HAP-1 (cell line): ENCODE results near the gene VTI1A.

ENCODE experiments used
- DNase-seq, 2 experiments: peaks; one replicate each; pipeline ENCODE4 v3.0.0-alpha.2; 2016 to 2020; ENCODE audit warnings: low spot score in 2 of 2
- H3K27me3 ChIP-seq: fragments of 250-450 bp; sonication (Bioruptor Pico); 2 replicates; pipeline ENCODE4 v1.5.1; 2020; ENCODE audit warnings: low read depth, mild to moderate bottlenecking, moderate library complexity
- H3K36me3 ChIP-seq: fragments of 250-450 bp; sonication (Bioruptor Pico); replicated peaks from 2 replicates; pipeline ENCODE4 v1.5.1; 2020; ENCODE audit warnings: mild to moderate bottlenecking
- H3K4me1 ChIP-seq: fragments of 250-450 bp; sonication (Bioruptor Pico); 2 replicates; pipeline ENCODE4 v1.5.1; 2020; ENCODE audit warnings: mild to moderate bottlenecking
- H3K4me3 ChIP-seq: fragments of 250-450 bp; sonication (Bioruptor Pico); 2 replicates; pipeline ENCODE4 v1.5.1; 2020; ENCODE audit warnings: mild to moderate bottlenecking, moderate library complexity
- H3K9me3 ChIP-seq: fragments of 250-450 bp; sonication (Bioruptor Pico); 2 replicates; pipeline ENCODE4 v1.5.1; 2020; ENCODE audit warnings: mild to moderate bottlenecking, moderate library complexity
- in situ Hi-C: fragments of 300-500 bp; cut with MboI; formaldehyde crosslinking; loops from 3 replicates; pipeline ENCODE4 v1.14.3; 2020; ENCODE audit warnings: low sequenced_read_pairs, inconsistent platforms, mixed read lengths

The VTI1A gene

DNA sequence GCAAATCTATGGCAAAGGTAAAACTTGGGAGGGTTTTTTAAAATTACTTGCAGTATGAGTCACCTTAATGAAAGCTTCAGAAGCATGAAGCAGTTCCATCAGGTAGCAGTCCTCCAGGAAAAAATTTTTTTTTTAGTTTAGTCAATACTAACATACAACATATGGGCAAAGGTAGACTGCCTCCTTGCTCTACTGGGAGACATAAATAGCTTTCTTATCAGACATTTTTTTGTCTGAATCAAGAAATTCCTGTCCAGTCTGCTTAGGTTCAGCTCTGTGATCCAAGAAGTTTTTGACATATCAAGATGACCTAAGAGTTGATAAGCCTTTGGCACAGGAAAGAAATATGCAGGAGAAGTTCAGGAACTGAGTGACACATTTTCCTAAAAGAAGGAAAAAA, 331.6 kb downstream of the VTI1A start:
- no peaks in the 10 kb centered on the region for H3K9me3 ChIP-seq
- H3K36me3 ChIP-seq: no peaks in the 10 kb centered on the region
- peaks cover 13% of the 10 kb centered on the region for H3K4me1 ChIP-seq
- no peak for DNase-seq
- H3K27me3 ChIP-seq: no peaks in the 10 kb centered on the region
- H3K4me3 ChIP-seq: no peak overlapping the region
- in situ Hi-C loops: no loop called here

DNA sequence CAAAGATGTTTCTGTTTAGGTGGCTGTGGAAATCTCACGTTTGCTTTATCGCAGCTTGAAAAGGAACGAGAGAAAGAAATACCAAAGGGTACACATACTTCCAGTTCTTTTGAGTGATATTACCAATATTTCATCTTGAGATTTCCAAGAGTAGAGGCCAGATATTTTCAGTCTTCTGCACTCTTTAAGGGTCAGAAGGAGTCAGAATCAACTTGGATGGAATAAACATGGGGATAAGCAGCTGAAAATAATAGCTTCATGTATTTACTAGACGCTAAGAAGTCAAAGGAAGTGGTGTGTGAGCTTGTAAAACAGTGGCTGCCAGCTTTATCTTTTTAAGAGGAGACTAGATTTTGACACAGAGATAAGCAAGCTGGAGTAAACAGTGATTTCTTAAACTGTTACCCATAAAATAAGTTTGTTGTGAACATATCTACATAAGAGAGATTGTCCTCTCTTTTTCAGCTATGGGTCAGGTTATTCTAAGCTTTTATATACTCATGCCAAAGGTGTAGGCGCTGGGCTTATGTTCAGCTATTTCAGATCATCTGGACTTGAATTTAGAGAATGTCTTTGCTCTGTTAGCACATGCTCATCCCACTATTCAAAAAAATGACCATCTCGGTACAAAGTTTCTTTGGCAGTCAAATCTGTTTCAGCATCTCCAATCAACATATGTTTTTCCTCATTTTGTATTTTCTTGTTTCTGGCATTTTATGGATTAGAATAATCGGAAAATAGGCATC, 332.2 kb downstream of the VTI1A start:
- Histone ChIP-seq H3K4me3 (no peak overlapping the region), H3K36me3 (no peaks in the 10 kb centered on the region), H3K9me3 (no peaks in the 10 kb centered on the region), H3K4me1 (peaks cover 13% of the 10 kb centered on the region), H3K27me3 (no peaks in the 10 kb centered on the region)
- in situ Hi-C loops: no loop called here
- DNase-seq: no peak

DNA sequence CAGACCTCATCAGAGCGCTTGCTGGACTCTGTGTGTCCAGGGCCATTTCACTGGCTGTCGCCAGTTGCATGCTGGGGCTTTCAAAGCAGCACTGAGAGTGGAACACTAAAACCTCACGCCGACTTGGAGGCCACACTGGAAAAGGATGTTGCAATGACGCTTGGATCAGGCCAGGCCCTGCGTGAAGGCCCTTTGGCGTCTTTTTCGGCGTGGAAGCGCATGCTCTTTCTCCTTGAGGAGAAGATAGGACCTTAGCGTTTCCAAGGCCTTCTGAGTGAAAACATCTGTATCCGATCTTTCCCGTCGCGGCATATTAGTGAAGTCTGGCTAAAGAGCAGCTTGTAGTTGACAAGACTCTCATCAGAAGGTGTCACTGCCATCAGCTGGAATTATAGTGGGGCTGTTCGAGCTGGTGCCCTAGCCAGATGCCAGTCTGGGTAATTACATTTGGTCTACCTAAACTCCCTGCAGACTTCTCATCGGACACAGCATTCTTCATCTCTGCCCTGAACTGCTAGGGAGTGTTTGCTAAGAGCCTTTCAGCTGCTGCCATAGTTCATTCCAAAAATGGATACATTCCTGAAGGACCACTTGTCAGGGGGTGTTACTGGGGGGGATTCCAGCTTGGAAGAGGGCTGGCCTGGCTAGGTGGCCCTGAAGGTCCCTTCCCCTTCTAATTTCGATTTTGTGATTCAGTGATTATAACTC, 335.3 kb downstream of the VTI1A start:
- Histone ChIP-seq H3K4me3 (no peak overlapping the region), H3K4me1 (peaks cover 2% of the 10 kb centered on the region), H3K27me3 (no peaks in the 10 kb centered on the region), H3K9me3 (no peaks in the 10 kb centered on the region), H3K36me3 (no peaks in the 10 kb centered on the region)
- no peak for DNase-seq
- in situ Hi-C loops: no loop called here

DNA sequence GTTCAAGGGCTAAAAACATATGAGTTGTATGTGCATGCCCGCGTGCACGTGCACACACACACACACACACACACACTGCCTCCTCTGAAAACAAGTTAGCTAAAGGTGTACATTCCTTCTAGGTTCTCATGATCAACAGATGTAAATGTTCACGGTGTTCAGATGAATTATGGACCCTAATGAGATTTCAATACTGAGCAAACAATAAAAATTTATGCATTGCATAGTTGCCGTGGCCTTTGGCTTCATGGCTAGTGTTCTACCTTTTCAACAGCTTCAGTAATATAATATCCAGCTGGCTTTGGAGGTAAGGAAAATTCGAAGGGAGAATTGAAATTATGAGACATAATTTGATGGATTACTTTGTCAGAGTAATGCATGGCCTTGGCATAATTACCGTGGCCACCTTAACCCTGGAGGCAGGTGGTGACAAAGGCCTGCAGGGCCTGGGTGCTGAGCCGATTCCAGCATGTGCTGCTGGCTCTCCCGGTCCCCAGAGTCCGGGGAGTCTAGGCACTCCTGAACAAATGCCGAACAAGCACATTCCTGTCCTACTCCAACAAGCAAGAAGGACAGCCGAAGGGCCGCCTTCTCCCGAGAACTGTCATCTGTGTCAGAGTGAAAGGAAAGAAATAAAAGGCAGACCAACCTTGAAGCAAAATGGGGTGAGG, 336.5 kb downstream of the VTI1A start:
- DNase-seq: no peak
- no peaks in the 10 kb centered on the region for H3K36me3 ChIP-seq
- in situ Hi-C loops: no loop called here
- no peaks in the 10 kb centered on the region for H3K9me3 ChIP-seq
- peaks cover 2% of the 10 kb centered on the region for H3K4me1 ChIP-seq
- no peak overlapping the region for H3K4me3 ChIP-seq
- no peaks in the 10 kb centered on the region for H3K27me3 ChIP-seq

DNA sequence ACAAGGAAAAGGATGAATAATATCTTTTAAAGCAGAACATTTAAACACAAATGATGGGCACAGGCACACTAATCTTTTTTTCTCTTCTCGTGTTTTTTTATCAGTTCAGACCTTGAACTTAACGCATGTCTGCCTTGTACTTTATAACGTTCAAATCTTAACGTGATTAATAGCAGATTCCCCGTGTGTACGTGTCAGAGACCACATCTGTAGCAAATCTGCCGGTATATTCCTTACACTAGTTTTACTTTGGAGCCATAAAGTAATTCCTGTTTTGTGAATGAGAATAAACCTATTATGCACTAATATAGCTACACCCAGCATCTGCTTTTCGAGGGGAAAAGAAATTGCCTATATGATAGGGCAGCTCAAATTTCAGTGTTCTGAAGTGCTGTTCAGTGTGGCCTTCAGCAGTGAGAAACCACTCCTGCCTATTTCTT, 337.0 kb downstream of the VTI1A start:
- H3K36me3 ChIP-seq: no peaks in the 10 kb centered on the region
- in situ Hi-C loops: no loop called here
- no peaks in the 10 kb centered on the region for H3K27me3 ChIP-seq
- H3K4me1 ChIP-seq: peaks cover 2% of the 10 kb centered on the region
- no peak overlapping the region for H3K4me3 ChIP-seq
- H3K9me3 ChIP-seq: no peaks in the 10 kb centered on the region
- DNase-seq: no peak

DNA sequence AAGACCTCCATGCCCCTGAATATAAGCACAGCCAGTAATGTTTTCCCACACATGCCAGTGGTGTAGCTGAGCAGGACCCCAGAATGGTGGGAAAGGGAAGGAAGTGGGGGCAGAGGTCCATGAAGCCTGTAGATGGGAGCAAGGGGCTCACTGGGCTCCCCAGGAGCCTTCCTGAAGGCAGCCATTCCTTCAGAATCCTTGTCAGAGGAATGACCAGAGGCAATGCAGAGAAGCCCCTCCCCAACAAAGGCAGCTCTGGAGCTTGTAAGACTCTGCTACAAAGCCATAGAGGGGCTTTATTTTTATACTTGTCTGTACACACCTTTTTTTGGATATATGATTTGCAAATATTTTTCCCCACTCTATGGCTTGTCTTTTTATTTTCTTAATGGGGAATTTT, 338.1 kb downstream of the VTI1A start:
- Histone ChIP-seq H3K9me3 (no peaks in the 10 kb centered on the region), H3K36me3 (no peaks in the 10 kb centered on the region), H3K4me1 (peaks cover 2% of the 10 kb centered on the region), H3K27me3 (no peaks in the 10 kb centered on the region), H3K4me3 (no peak overlapping the region)
- no peak for DNase-seq
- in situ Hi-C loops: no loop called here

DNA sequence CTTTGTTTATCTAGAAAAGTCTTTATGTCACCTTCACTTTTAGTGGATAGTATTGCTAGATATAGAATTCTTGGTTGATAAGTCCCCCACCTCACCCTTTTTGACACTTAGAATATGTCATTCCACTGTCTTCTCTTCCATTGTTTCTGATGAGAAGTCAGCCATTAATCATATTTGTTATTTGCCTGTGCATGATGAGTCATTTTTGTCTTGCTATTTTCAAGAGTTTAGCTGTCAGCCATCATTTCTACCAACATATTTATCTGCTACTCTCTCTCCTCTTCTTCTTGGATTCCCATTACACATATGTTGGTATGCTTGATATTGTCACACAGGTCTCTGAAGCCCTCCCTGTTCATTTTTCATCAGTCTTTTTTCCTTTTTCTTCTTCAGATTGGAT, 342.2 kb downstream of the VTI1A start:
- Histone ChIP-seq H3K4me3 (no peak overlapping the region), H3K36me3 (no peaks in the 10 kb centered on the region), H3K4me1 (peaks cover 21% of the 10 kb centered on the region), H3K9me3 (no peaks in the 10 kb centered on the region), H3K27me3 (no peaks in the 10 kb centered on the region)
- in situ Hi-C loops: no loop called here
- DNase-seq: no peak

DNA sequence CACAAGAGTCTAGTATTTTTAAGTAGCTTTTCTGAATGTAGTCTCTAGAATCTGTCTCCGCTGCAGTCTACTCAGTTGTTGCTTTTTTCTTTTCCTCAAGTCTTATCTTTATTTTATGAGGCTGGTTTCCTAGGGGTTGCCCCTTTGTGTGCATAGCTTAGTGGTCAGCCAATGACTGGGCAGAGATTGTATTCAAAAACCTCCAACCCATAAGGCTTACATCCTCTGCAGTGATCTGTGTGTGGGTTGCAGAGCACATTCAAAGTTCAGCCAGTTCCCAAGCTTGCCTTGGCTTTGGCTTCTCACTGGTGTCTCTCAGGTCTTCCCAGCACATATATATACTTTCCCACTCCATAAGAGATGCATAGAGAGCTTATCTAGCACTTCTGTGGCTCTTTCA, 343.0 kb downstream of the VTI1A start:
- in situ Hi-C loops: no loop called here
- Histone ChIP-seq H3K36me3 (no peaks in the 10 kb centered on the region), H3K4me1 (peaks cover 21% of the 10 kb centered on the region), H3K27me3 (no peaks in the 10 kb centered on the region), H3K9me3 (no peaks in the 10 kb centered on the region), H3K4me3 (no peak overlapping the region)
- no peak for DNase-seq

DNA sequence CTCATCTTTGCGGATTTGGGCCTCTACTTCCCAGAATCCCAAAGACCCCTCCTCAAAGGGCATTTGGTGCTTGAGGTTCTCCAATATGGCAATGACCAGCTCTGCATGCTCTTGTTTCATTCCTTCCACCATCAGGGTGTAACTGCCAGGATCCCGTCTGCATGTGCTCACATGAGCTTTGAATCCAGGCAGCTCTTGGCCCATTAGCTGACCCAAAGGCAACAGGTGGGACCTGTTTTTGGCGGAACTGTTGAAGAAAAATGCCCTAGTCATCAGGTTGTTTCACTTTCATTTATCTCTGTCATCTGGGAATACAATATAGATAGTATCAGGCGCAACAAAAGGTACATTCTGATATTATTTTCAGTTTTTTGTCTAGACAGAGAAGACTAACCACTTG, 343.9 kb downstream of the VTI1A start:
- in situ Hi-C loops: no loop called here
- Histone ChIP-seq H3K4me3 (no peak overlapping the region), H3K9me3 (no peaks in the 10 kb centered on the region), H3K36me3 (no peaks in the 10 kb centered on the region), H3K4me1 (peaks cover 21% of the 10 kb centered on the region), H3K27me3 (no peaks in the 10 kb centered on the region)
- DNase-seq: no peak

DNA sequence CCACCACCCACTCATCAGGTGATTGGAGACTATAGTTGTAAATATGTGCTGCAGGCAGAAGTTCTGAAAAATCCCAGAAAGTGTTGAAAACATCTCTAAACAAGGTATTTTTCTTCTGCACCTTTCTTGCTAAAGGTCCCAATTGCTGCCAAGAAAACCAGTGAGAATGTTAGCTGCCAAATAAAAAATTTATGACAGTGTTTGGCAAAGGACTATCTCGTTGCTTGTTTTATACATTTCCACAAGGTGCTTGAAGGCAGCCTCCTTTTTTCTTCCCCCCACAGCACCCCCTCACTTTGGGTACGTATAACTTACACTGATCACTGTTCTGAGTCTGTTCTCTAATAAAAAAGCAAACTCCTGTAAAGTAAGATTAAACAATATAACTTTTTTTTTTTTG, 344.4 kb downstream of the VTI1A start:
- H3K4me3 ChIP-seq: no peak overlapping the region
- in situ Hi-C loops: no loop called here
- H3K36me3 ChIP-seq: no peaks in the 10 kb centered on the region
- DNase-seq: no peak
- no peaks in the 10 kb centered on the region for H3K27me3 ChIP-seq
- peaks cover 21% of the 10 kb centered on the region for H3K4me1 ChIP-seq
- H3K9me3 ChIP-seq: no peaks in the 10 kb centered on the region

DNA sequence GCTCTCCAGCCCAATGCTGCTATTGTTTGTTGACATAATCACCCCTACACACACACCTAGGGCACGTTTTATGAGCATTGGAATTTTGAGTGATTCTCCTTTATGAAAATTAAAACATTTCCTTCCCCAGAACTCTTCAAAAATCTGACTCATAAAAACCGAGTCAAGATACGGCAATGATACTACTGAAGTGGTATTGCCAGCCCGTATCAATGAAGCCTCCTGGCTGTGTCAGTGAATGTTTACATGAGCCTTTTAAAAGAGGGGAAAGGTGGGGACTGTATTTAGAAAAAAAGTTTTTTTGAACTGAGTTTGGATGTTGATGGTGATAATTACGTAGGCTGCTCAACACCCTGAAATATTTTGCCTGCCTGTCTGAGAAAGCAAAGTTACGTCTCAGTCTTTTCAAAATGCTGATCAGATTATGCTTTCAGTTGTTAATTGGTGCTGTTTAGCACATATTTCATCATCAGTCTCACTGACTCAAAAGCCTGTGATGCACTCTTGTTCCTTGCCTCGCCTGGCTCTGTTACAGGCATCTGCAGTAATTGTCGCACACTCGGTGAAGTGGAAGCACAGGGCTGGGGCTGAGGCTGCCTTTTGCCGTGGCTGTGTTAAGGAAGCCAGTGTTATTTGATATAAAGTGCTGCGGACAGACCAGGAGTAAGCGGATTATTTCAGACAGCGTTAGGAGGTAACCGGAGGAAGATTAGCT, 345.6 kb downstream of the VTI1A start:
- Histone ChIP-seq H3K27me3 (no peaks in the 10 kb centered on the region), H3K4me1 (peaks cover 30% of the 10 kb centered on the region), H3K36me3 (no peaks in the 10 kb centered on the region), H3K9me3 (no peaks in the 10 kb centered on the region), H3K4me3 (no peak overlapping the region)
- DNase-seq: peak; percentile 76 to 80
- in situ Hi-C loops: no loop called here

DNA sequence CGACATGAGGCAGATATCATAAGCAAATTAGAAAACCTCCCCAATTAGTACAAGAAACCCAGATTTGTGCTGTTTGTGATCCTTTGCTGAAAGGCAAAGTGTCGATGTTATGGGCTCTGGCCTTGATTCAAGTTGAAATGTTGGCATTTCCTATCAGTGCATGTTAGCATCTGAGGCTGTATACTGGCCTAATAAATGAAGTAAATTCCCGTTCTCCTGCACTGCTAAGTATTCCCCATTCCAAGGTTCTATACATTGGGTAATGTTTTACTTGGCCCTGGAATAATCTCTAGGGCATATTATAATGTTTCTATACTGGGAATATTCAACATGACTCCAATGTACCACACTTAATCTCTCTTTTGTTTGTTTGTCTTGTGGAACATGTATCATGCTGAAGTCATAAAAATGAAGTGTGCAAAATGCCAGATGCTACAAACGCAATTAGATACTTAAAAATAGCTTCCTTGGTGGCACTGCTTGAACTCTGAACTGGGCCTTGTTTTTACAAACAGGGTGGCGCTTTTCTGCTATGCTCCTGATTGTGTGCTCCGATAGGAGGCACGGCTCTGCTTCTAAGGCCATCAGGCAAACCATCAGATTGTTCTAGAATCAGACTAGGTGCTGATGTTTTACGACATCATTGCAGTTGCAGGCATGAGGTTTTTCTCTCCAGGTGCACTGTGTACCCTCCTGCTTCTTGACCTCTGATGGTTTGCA, 346.3 kb downstream of the VTI1A start:
- DNase-seq: peak in 1 of 2 experiments; percentile 70
- in situ Hi-C loops: no loop called here
- H3K4me1 ChIP-seq: peaks cover 30% of the 10 kb centered on the region
- H3K4me3 ChIP-seq: no peak overlapping the region
- no peaks in the 10 kb centered on the region for H3K27me3 ChIP-seq
- no peaks in the 10 kb centered on the region for H3K9me3 ChIP-seq
- no peaks in the 10 kb centered on the region for H3K36me3 ChIP-seq

DNA sequence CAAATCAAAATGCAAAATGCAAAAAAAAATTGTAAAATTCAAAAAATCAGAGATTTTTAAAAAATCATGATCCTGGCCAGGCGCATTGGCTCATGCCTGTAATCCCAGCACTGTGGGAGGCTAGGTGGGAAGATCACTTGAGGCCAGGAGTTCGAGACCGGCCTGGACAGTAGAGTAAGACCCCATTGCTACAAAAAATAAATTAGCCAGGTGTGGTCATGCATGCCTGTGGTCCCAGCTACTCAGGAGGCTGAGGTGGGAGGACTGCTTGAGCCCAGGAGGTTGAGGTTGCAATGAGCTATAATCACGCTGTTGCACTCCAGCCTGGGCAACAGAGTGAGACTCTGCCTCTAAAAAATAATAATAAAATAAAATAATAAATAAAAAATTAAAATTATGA, 347.2 kb downstream of the VTI1A start:
- Histone ChIP-seq H3K27me3 (no peaks in the 10 kb centered on the region), H3K36me3 (no peaks in the 10 kb centered on the region), H3K4me3 (no peak overlapping the region), H3K4me1 (peaks cover 30% of the 10 kb centered on the region), H3K9me3 (no peaks in the 10 kb centered on the region)
- in situ Hi-C loops: no loop called here
- DNase-seq: no peak
